Measurements from ENCODE around the gene MLXIP. TPM values are rescaled to one million over a fixed set of nuclear protein-coding genes. Genes with fewer than 3 reads are reported as not detected.

MLXIP gene
- polyA plus RNA-seq, 1 experiment = 4.8 TPM

DNA sequence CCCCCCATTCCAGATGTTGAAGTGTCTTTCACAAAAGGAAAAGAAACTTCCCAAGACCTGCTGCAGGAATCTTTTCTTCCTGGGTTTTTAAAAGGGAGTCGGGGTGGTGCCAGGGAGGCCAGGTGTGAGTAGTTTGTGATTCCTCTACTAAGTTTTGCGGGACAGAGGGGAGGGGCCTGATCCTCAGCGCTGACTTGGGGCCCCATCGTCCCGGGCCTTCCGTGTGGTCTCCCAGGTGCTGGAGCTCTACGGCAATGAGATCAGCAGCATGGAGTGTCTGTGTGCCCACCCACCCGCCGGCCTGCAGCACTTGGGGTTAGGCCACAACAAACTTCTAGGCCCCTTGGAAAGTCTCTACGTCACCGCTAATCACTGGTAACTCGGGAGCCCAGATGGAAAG is 108.9 kb downstream of the MLXIP start:
- POLR2A ChIA-PET = no interaction called here

DNA sequence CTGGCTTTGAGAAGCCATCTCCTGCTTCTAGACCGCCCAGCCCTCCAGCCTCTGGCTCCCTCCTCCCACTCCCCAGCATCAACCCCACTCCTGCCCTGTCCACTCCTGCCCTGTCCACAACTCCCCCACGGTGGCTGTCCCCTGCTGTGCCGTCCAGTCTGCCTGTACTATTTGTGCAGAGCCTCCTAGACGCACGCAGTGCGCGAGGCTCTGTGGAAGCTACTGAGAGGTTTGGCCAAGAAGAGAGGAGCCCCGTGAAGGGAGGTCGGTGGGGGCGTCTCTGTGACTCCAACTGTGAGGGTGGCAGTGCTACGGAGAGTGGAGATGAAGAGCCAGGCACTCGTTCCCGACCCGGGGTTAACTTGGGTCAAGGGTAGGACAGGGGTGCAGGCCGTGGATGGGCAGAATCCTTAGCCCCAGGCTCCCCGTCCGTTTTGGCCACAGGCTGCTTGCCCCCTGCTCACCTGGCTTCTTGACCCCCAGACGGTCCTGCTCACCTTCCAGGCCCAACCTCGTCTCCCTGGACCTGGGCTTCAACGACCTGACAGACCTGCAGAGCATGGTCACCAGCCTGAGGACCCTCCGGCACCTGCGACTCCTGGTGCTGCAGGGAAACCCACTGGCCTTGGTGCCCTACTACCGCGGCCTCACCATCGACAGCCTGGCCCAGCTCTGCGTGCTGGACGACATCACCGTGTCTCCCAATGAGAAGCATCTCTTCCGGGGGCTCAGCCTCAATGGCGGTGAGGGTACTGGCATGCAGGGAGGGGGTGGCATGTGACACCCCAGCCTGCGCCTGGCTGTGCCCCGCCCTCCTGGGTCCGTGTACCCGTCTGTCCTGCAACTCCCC is 111.3 kb downstream of the MLXIP start:
- ChIA-PET POLR2A (no interaction called here), CTCF (interaction anchor here (0.6 to 4.1 kb wide), 12 partner anchors 14 to 153 kb away, joined by 3 to 29 read pairs (median 4); no protein-coding TSS in a partner anchor)
- Histone ChIP-seq H3K4me3 (ENCODE audit: low read depth, low read length) (no peak overlapping the region), H3K27me3 (ENCODE audit: control insufficient read depth, insufficient read depth, low read length) (no peaks in the 10 kb centered on the region), H3K36me3 (ENCODE audit: control insufficient read depth, insufficient read depth, low read length) (no peaks in the 10 kb centered on the region)
- DNase-seq (ENCODE audit: low read depth) = no peak
- TF ChIP-seq, protein P1, sequence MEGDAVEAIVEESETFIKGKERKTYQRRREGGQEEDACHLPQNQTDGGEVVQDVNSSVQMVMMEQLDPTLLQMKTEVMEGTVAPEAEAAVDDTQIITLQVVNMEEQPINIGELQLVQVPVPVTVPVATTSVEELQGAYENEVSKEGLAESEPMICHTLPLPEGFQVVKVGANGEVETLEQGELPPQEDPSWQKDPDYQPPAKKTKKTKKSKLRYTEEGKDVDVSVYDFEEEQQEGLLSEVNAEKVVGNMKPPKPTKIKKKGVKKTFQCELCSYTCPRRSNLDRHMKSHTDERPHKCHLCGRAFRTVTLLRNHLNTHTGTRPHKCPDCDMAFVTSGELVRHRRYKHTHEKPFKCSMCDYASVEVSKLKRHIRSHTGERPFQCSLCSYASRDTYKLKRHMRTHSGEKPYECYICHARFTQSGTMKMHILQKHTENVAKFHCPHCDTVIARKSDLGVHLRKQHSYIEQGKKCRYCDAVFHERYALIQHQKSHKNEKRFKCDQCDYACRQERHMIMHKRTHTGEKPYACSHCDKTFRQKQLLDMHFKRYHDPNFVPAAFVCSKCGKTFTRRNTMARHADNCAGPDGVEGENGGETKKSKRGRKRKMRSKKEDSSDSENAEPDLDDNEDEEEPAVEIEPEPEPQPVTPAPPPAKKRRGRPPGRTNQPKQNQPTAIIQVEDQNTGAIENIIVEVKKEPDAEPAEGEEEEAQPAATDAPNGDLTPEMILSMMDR (IDR thresholded peaks at IDR 0.05; ENCODE audit: insufficient read depth, low read depth, low read length) = no peak

More for the DNA sequence above, 108.9 kb downstream of the MLXIP start:
- no peak for DNase-seq (ENCODE audit: low read depth)
- Histone ChIP-seq H3K27me3 (ENCODE audit: control insufficient read depth, insufficient read depth, low read length) (no peaks in the 10 kb centered on the region), H3K36me3 (ENCODE audit: control insufficient read depth, insufficient read depth, low read length) (no peaks in the 10 kb centered on the region), H3K4me3 (ENCODE audit: low read depth, low read length) (no peak overlapping the region)
- CTCF ChIA-PET = interaction anchor here (1.0 to 1.4 kb wide), 4 partner anchors 39 to 393 kb away, joined by 3 to 6 read pairs (median 3); no protein-coding TSS in a partner anchor
- TF ChIP-seq, protein P1 (IDR thresholded peaks at IDR 0.05; ENCODE audit: insufficient read depth, low read depth, low read length) = no peak

DNA sequence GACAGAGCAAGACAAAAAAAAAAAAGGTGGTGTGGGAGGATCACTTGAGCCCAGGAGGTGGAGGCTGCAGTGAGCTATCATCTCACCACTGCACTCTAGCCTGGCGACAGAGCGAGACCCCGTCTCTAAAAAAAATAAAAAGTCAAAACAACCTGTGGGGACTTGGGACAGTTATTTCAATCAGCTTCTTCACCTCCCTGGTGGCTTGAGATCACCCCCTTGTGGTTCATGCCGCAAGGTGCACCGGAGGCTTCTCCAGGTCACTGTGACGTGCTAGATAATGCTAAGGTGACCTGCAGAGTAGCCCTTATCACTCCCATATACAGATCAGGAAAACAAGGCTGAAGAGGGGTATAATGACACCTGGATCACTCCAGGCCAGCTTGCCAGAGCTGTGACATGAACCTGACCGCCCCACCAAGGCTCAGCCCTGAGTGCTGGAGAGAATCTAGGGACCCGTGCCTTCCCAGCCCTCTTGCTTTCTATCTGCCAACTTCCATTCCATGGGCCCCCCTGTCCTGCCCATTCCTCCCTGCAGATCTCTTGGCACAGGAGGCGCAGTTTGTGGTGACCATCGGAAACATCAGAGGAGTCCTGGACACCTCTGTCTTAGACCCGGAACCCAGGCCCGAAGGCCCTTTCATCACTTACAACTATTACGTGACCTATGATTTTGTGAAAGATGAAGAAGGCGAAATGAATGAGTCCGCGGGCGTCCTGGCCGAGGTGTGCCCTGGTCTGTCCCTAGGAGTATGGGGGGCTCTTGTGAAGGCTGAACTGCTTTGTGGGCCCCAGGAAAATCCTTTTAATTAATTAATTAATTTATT is 112.5 kb downstream of the MLXIP start:
- TF ChIP-seq, protein P1 (IDR thresholded peaks at IDR 0.05; ENCODE audit: insufficient read depth, low read depth, low read length) = peak; percentile 85
- ChIA-PET POLR2A (interaction anchor here (0.6 kb wide), 1 partner anchor 20 kb away, joined by 3 read pairs; no protein-coding TSS in a partner anchor), CTCF (interaction anchor here (0.6 to 4.1 kb wide), 16 partner anchors 8 to 154 kb away, joined by 3 to 29 read pairs (median 4); partner anchors contain the start of genes IL31 and LRRC43)
- no peak for DNase-seq (ENCODE audit: low read depth)
- H3K4me3 ChIP-seq (ENCODE audit: low read depth, low read length) = no peak overlapping the region
- H3K27me3 ChIP-seq (ENCODE audit: control insufficient read depth, insufficient read depth, low read length) = no peaks in the 10 kb centered on the region
- H3K36me3 ChIP-seq (ENCODE audit: control insufficient read depth, insufficient read depth, low read length) = no peaks in the 10 kb centered on the region

DNA sequence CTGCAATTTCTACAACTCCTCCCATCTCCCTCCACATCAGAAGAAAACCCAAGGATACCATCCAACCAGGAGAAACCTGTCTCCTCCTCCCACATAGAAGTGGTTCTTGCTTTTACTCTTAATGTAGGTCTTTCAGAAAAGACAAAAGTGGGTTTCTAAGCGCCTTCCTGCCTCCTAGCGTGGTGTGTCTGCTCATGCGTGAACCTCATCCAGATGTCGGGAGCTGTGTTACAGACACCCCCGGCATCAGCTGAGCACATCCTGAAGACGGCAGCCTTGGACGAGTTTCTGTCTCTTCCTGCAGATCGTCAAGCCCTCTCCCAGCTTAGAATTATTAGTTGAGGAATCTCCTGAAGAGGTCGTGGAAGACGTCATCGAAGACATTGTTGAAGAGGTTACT is 113.9 kb downstream of the MLXIP start:
- POLR2A ChIA-PET = no interaction called here
- CTCF ChIA-PET = interaction anchor here (1.1 to 4.1 kb wide), 6 partner anchors 9 to 138 kb away, joined by 3 to 29 read pairs (median 8); no protein-coding TSS in a partner anchor
- no peak overlapping the region for H3K4me3 ChIP-seq (ENCODE audit: low read depth, low read length)
- H3K36me3 ChIP-seq (ENCODE audit: control insufficient read depth, insufficient read depth, low read length) = no peaks in the 10 kb centered on the region
- TF ChIP-seq, protein P1 (IDR thresholded peaks at IDR 0.05; ENCODE audit: insufficient read depth, low read depth, low read length) = no peak
- H3K27me3 ChIP-seq (ENCODE audit: control insufficient read depth, insufficient read depth, low read length) = no peaks in the 10 kb centered on the region
- DNase-seq (ENCODE audit: low read depth) = no peak

- POLR2A ChIA-PET = no interaction called here
- Histone ChIP-seq H3K27me3 (ENCODE audit: control insufficient read depth, insufficient read depth, low read length) (no peaks in the 10 kb centered on the region), H3K36me3 (ENCODE audit: control insufficient read depth, insufficient read depth, low read length) (no peaks in the 10 kb centered on the region), H3K4me3 (ENCODE audit: low read depth, low read length) (no peak overlapping the region)
- no peak for DNase-seq (ENCODE audit: low read depth)
- TF ChIP-seq, protein P1 (IDR thresholded peaks at IDR 0.05; ENCODE audit: insufficient read depth, low read depth, low read length) = no peak
- CTCF ChIA-PET = no interaction called here
Measured at GRCh38 chr12:122194804-122195203, 116.2 kb downstream of the MLXIP start.
